ENCODE measurements around the gene ENPP1. TPM values are rescaled to one million over a fixed set of nuclear protein-coding genes. Genes with fewer than 3 reads are reported as not detected.

The ENPP1 gene
- total and polyA plus RNA-seq, 9 of the 15 experiments (the other 6 are each of a cell fraction or from before 2014, with no cell fraction given): 0.03 to 0.56 (median 0.14) TPM

DNA sequence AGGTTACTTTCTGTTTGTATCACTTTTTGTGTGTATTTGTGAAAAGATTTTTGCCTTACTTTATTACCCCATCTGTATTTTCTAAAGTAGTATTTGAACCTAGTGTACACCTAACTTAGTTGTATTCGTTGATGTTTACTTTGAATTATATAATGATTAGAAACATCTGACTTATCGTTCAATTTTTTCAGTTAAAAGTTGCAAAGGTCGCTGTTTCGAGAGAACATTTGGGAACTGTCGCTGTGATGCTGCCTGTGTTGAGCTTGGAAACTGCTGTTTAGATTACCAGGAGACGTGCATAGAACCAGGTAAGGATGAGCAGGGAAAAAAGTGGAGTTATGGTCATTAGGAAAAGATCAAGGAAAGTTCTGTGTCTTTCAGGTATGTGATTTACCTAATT is 42.0 kb downstream of the ENPP1 start:
- POLR2A ChIA-PET: no interaction called here
- Histone ChIP-seq H2AFZ (ENCODE audit: low read depth, low read length) (no peak overlapping the region), H3K27ac (ENCODE audit: extremely low read depth, low read depth, low read length) (no peak overlapping the region), H3K36me3 (ENCODE audit: control insufficient read depth, insufficient read depth, low read length) (no peaks in the 10 kb centered on the region), H3K9ac (ENCODE audit: insufficient read depth in 1 of 2, low read depth in 2 of 2, low read length in 2 of 2) (no peak overlapping the region), H3K4me2 (ENCODE audit: insufficient read depth, low read length) (no peak overlapping the region), H3K9me1 (ENCODE audit: control insufficient read depth, insufficient read depth, low read length) (no peaks in the 10 kb centered on the region), H3K4me3 (no peak overlapping the region), H3K27me3 (ENCODE audit: control insufficient read depth in 2 of 2, insufficient read depth in 2 of 2, low read length in 2 of 2) (no peaks in the 10 kb centered on the region), H3K4me1 (replicated peaks in 1 of 2; ENCODE audit: control insufficient read depth in 2 of 2, insufficient read depth in 2 of 2, low read length in 2 of 2) (no peaks in the 10 kb centered on the region), H3K79me2 (ENCODE audit: control insufficient read depth, insufficient read depth, low read length) (no peaks in the 10 kb centered on the region), H4K20me1 (replicated peaks; ENCODE audit: control insufficient read depth, insufficient read depth, low read length) (no peaks in the 10 kb centered on the region), H3K9me3 (replicated peaks; ENCODE audit: control insufficient read depth, insufficient read depth, low read depth, low read length) (no peaks in the 10 kb centered on the region)
- WGBS (ENCODE audit: insufficient coverage, low coverage, missing lambda C conversion rate): 1% methylated on average over 6 of the region's 6 CpGs
- CTCF ChIA-PET (ENCODE audit: low intra/inter-chr PET ratio): no interaction called here
- ATAC-seq: no peak
- DNase-seq (ENCODE audit: extremely low read depth in 1 of 4, low spot score in 3 of 4): no peak
- no TSS peak for BruUV-seq (replicated peaks)
- in situ Hi-C loops (cut with MboI): no loop called here
- intact Hi-C loops (cut with micrococcal nuclease): no loop called here
- no peak for FAIRE-seq
- TF ChIP-seq, protein P1, sequence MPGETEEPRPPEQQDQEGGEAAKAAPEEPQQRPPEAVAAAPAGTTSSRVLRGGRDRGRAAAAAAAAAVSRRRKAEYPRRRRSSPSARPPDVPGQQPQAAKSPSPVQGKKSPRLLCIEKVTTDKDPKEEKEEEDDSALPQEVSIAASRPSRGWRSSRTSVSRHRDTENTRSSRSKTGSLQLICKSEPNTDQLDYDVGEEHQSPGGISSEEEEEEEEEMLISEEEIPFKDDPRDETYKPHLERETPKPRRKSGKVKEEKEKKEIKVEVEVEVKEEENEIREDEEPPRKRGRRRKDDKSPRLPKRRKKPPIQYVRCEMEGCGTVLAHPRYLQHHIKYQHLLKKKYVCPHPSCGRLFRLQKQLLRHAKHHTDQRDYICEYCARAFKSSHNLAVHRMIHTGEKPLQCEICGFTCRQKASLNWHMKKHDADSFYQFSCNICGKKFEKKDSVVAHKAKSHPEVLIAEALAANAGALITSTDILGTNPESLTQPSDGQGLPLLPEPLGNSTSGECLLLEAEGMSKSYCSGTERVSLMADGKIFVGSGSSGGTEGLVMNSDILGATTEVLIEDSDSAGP (CRISPR knock-in tag; IDR thresholded peaks at IDR 0.05): no peak
- TF ChIP-seq, protein P2, sequence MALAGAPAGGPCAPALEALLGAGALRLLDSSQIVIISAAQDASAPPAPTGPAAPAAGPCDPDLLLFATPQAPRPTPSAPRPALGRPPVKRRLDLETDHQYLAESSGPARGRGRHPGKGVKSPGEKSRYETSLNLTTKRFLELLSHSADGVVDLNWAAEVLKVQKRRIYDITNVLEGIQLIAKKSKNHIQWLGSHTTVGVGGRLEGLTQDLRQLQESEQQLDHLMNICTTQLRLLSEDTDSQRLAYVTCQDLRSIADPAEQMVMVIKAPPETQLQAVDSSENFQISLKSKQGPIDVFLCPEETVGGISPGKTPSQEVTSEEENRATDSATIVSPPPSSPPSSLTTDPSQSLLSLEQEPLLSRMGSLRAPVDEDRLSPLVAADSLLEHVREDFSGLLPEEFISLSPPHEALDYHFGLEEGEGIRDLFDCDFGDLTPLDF (CRISPR knock-in tag; IDR thresholded peaks at IDR 0.05): no peak
- TF ChIP-seq HMGN3 (IDR thresholded peaks at IDR 0.05; ENCODE audit: borderline replicate concordance, extremely low read depth, insufficient read length, low read depth, low read length): no peak
- no peak for TF ChIP-seq SRSF1 (IDR thresholded peaks at IDR 0.05; ENCODE audit: low read depth, low read length)
- TF ChIP-seq SNIP1 (IDR thresholded peaks at IDR 0.05; ENCODE audit: low read depth): no peak
- TF ChIP-seq, protein P3, sequence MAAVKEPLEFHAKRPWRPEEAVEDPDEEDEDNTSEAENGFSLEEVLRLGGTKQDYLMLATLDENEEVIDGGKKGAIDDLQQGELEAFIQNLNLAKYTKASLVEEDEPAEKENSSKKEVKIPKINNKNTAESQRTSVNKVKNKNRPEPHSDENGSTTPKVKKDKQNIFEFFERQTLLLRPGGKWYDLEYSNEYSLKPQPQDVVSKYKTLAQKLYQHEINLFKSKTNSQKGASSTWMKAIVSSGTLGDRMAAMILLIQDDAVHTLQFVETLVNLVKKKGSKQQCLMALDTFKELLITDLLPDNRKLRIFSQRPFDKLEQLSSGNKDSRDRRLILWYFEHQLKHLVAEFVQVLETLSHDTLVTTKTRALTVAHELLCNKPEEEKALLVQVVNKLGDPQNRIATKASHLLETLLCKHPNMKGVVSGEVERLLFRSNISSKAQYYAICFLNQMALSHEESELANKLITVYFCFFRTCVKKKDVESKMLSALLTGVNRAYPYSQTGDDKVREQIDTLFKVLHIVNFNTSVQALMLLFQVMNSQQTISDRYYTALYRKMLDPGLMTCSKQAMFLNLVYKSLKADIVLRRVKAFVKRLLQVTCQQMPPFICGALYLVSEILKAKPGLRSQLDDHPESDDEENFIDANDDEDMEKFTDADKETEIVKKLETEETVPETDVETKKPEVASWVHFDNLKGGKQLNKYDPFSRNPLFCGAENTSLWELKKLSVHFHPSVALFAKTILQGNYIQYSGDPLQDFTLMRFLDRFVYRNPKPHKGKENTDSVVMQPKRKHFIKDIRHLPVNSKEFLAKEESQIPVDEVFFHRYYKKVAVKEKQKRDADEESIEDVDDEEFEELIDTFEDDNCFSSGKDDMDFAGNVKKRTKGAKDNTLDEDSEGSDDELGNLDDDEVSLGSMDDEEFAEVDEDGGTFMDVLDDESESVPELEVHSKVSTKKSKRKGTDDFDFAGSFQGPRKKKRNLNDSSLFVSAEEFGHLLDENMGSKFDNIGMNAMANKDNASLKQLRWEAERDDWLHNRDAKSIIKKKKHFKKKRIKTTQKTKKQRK (IDR thresholded peaks at IDR 0.05; ENCODE audit: borderline replicate concordance, low read depth, low read length): no peak
- TF ChIP-seq ZSCAN32 (CRISPR knock-in tag; IDR thresholded peaks at IDR 0.05): no peak
- TF ChIP-seq, protein P4, sequence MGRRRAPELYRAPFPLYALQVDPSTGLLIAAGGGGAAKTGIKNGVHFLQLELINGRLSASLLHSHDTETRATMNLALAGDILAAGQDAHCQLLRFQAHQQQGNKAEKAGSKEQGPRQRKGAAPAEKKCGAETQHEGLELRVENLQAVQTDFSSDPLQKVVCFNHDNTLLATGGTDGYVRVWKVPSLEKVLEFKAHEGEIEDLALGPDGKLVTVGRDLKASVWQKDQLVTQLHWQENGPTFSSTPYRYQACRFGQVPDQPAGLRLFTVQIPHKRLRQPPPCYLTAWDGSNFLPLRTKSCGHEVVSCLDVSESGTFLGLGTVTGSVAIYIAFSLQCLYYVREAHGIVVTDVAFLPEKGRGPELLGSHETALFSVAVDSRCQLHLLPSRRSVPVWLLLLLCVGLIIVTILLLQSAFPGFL (CRISPR knock-in tag; IDR thresholded peaks at IDR 0.05): no peak
- TF ChIP-seq ZBED1 (IDR thresholded peaks at IDR 0.05): no peak
- no peak for TF ChIP-seq PPARD (CRISPR knock-in tag; IDR thresholded peaks at IDR 0.05)
- TF ChIP-seq POLR2B (IDR thresholded peaks at IDR 0.05; ENCODE audit: low read depth, partially characterized antibody): no peak
- TF ChIP-seq SMARCB1 (IDR thresholded peaks at IDR 0.05; ENCODE audit: insufficient read length, low read depth): no peak
- TF ChIP-seq CBX1 (IDR thresholded peaks at IDR 0.05; ENCODE audit: low read depth): no peak

All from K562 (cell line).